RWPE2 (cell line): ENCODE measurements around the gene LGR4.

Experiments used
- ATAC-seq: fragments of 200-7000 bp; cut with Tn5 transposase; 3 replicates; pipeline ENCODE4 v1.9.1; 2021; ENCODE audit warnings: low read depth
- DNase-seq: peaks from one replicate; pipeline ENCODE4 v3.0.0-alpha.2; 2020; ENCODE audit warnings: low spot score
- H3K27ac ChIP-seq: fragments of 450-650 bp; 2 replicates; pipeline ENCODE4 v1.5.1; 2017; ENCODE audit warnings: mild to moderate bottlenecking; ENCODE audit not compliant: poor library complexity, severe bottlenecking
- H3K27me3 ChIP-seq: fragments of 250-450 bp; sonication (Bioruptor Pico); 2 replicates; pipeline ENCODE4 v1.5.1; 2021; ENCODE audit warnings: mild to moderate bottlenecking, moderate library complexity; ENCODE audit not compliant: insufficient read depth, poor library complexity, severe bottlenecking
- H3K36me3 ChIP-seq: fragments of 250-450 bp; sonication (Bioruptor Pico); 2 replicates; pipeline ENCODE4 v1.5.1; 2020; ENCODE audit warnings: low read depth, mild to moderate bottlenecking, moderate library complexity
- H3K4me1 ChIP-seq: fragments of 250-450 bp; sonication (Bioruptor Pico); 2 replicates; pipeline ENCODE4 v1.5.1; 2021; ENCODE audit warnings: mild to moderate bottlenecking, moderate library complexity; ENCODE audit not compliant: insufficient read depth, poor library complexity, severe bottlenecking
- H3K4me3 ChIP-seq: fragments of 250-450 bp; sonication (Bioruptor Pico); 2 replicates; pipeline ENCODE4 v1.5.1; 2021; ENCODE audit warnings: mild to moderate bottlenecking, moderate library complexity; ENCODE audit not compliant: severe bottlenecking
- H3K9me3 ChIP-seq: fragments of 250-450 bp; sonication (Bioruptor Pico); 2 replicates; pipeline ENCODE4 v1.5.1; 2021; ENCODE audit warnings: mild to moderate bottlenecking, moderate library complexity; ENCODE audit not compliant: severe bottlenecking
- CTCF ChIP-seq: fragments of 450-650 bp; IDR thresholded peaks from one replicate; pipeline ENCODE4 v1.5.1; 2017; ENCODE audit warnings: mild to moderate bottlenecking, moderate library complexity; ENCODE audit not compliant: poor library complexity, severe bottlenecking

Gene LGR4

GRCh38 chr11:27353593-27354358 is 118.8 kb downstream of the LGR4 start:
- ATAC-seq, result peak; percentile 70; the same call in 2 of the 3 replicates
- H3K27ac ChIP-seq, result no peak overlapping the region
- no peak for DNase-seq
- TF ChIP-seq CTCF, result no peak
- no peaks in the 10 kb centered on the region for H3K4me1 ChIP-seq
- no peaks in the 10 kb centered on the region for H3K9me3 ChIP-seq
- H3K4me3 ChIP-seq, result no peak overlapping the region
- H3K36me3 ChIP-seq, result peaks cover 4% of the 10 kb centered on the region; the same call in 1 of the 2 replicates
- no peaks in the 10 kb centered on the region for H3K27me3 ChIP-seq

- Histone ChIP-seq H3K4me3 (no peak overlapping the region), H3K27ac (no peak overlapping the region), H3K9me3 (no peaks in the 10 kb centered on the region), H3K27me3 (no peaks in the 10 kb centered on the region), H3K4me1 (peaks cover 4% of the 10 kb centered on the region), H3K36me3 (peaks cover 6% of the 10 kb centered on the region; the same call in 1 of the 2 replicates)
- DNase-seq, result no peak
- no peak for ATAC-seq
- TF ChIP-seq CTCF, result no peak
Observed at GRCh38 chr11:27352781-27353180, 119.8 kb downstream of the LGR4 start.

- H3K36me3 ChIP-seq, result peaks cover 8% of the 10 kb centered on the region; the same call in 1 of the 2 replicates
- H3K27ac ChIP-seq, result no peak overlapping the region
- no peak for TF ChIP-seq CTCF
- peaks cover 4% of the 10 kb centered on the region for H3K4me1 ChIP-seq
- no peaks in the 10 kb centered on the region for H3K9me3 ChIP-seq
- ATAC-seq, result no peak
- no peaks in the 10 kb centered on the region for H3K27me3 ChIP-seq
- no peak overlapping the region for H3K4me3 ChIP-seq
- no peak for DNase-seq
Observed at GRCh38 chr11:27350511-27350910, 122.1 kb downstream of the LGR4 start.

- Histone ChIP-seq H3K27ac (no peak overlapping the region), H3K36me3 (peaks cover 8% of the 10 kb centered on the region; the same call in 1 of the 2 replicates), H3K27me3 (no peaks in the 10 kb centered on the region), H3K9me3 (no peaks in the 10 kb centered on the region), H3K4me3 (no peak overlapping the region), H3K4me1 (peaks cover 4% of the 10 kb centered on the region)
- no peak for DNase-seq
- TF ChIP-seq CTCF, result no peak
- ATAC-seq, result no peak
Observed at GRCh38 chr11:27349919-27350318, 122.7 kb downstream of the LGR4 start.

- no peak overlapping the region for H3K27ac ChIP-seq
Observed at GRCh38 chr11:27348340-27348873, 124.2 kb downstream of the LGR4 start.

More at GRCh38 chr11:27348340-27348873, 124.2 kb downstream of the LGR4 start:
- DNase-seq (no peak), ATAC-seq (no peak)
- H3K4me3 ChIP-seq, result no peak overlapping the region
- TF ChIP-seq CTCF, result no peak
- peaks cover 8% of the 10 kb centered on the region; the same call in 1 of the 2 replicates for H3K36me3 ChIP-seq
- no peaks in the 10 kb centered on the region for H3K9me3 ChIP-seq
- H3K4me1 ChIP-seq, result peaks cover 4% of the 10 kb centered on the region
- no peaks in the 10 kb centered on the region for H3K27me3 ChIP-seq
